Thyroid gland (tissue), 4 donors: Measurements from ENCODE around the gene IL12B. TPM values are rescaled to one million over a fixed set of nuclear protein-coding genes. Genes with fewer than 3 reads are reported as not detected.
"Not testable (repeated sequence)": the region's sequence is repeated elsewhere in the genome, so short reads cannot be mapped to it uniquely, and the experiment has no call there.

Experiments used
- DNase-seq, 2 donors: peaks; one replicate each; pipeline ENCODE4 v3.0.0-alpha.2; 2019
- H3K27ac ChIP-seq, 3 donors: fragments of 200-600 bp; sonication (generic); 1 replicate in 2 of 3; 2 replicates in 1 of 3; pipeline ENCODE4 v1.5.1; 2016 to 2019; ENCODE audit warnings: mild to moderate bottlenecking in 1 of 3, moderate library complexity in 1 of 3
- H3K27me3 ChIP-seq: fragments of 200-600 bp; sonication (generic); one replicate; pipeline ENCODE4 v1.5.1; 2019
- H3K36me3 ChIP-seq, 2 donors: fragments of 200-600 bp; sonication (generic); one replicate each; pipeline ENCODE4 v1.5.1; 2016 to 2019
- H3K4me1 ChIP-seq, 2 donors: fragments of 200-600 bp; sonication (generic); one replicate each; pipeline ENCODE4 v1.5.1; 2017 to 2019
- H3K4me3 ChIP-seq, 3 donors: fragments of 200-600 bp; sonication (generic); replicated peaks in 1 of 3; 1 replicate in 2 of 3; 2 replicates in 1 of 3; pipeline ENCODE4 v1.5.1; 2016; ENCODE audit warnings: mild to moderate bottlenecking in 1 of 3
- H3K9me3 ChIP-seq: fragments of 200-600 bp; sonication (generic); one replicate; pipeline ENCODE4 v1.5.1; 2017
- POLR2A ChIP-seq, 2 donors: fragments of 450-650 bp; IDR thresholded peaks; one replicate each; pipeline ENCODE4 v1.6.1; 2017; ENCODE audit warnings: antibody characterized with exemption in 2 of 2, mild to moderate bottlenecking in 2 of 2, moderate library complexity in 1 of 2
- WGBS, 2 donors: methylation state at CpG; one replicate each; pipeline ENCODE4 v1.1.5; 2017; 5-methylcytosine and 5-hydroxymethylcytosine counted together
- intact Hi-C: fragments of 100-400 bp; cut with DNase I; formaldehyde crosslinking; loops from one replicate; pipeline ENCODE4 v1.15.1; 2023
- total RNA-seq, 4 donors: library from RNA; depleted of rRNA; stranded (reverse); fragments of >200 nt; gene quantifications; one replicate each; pipeline ENCODE4 v1.2.3, GENCODE V29; 2016
- TF ChIP-seq, protein P1 (sequence below), 6 experiments: fragments of 200-600 bp in 3 of 6; fragments of 450-650 bp in 3 of 6; sonication (generic) in 3 of 6; IDR thresholded peaks; one replicate each; pipeline ENCODE4 v1.5.1; 2016 to 2019; ENCODE audit warnings: antibody characterized with exemption in 6 of 6, mild to moderate bottlenecking in 2 of 6, inconsistent platforms in 1 of 6, moderate library complexity in 1 of 6

Gene IL12B
- total RNA-seq, 4 donors from 2014 or later = not detected

DNA sequence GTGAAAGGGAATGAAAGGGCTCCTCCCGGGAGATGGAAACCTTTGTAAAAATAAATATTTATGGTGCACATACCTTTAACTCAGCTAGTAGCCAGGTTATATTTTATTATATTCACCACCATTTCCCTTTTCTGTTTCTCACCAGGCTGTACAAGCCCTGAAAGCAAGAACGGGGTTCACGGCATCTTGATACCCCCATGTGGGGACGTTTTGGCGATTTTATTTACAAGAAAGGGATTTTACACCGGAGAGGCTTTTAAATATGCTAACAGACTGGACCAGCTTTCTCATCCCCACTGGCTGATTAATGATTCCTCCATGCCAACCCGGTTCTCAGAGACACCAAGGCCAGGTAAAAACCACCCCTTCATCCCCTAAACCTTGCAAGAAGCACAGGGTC is 19.2 kb downstream of the IL12B start:
- intact Hi-C loops = no loop called here
- no peak for DNase-seq
- H3K27me3 ChIP-seq = no peaks in the 10 kb centered on the region
- no peaks in the 10 kb centered on the region for H3K9me3 ChIP-seq
- TF ChIP-seq, protein P1, sequence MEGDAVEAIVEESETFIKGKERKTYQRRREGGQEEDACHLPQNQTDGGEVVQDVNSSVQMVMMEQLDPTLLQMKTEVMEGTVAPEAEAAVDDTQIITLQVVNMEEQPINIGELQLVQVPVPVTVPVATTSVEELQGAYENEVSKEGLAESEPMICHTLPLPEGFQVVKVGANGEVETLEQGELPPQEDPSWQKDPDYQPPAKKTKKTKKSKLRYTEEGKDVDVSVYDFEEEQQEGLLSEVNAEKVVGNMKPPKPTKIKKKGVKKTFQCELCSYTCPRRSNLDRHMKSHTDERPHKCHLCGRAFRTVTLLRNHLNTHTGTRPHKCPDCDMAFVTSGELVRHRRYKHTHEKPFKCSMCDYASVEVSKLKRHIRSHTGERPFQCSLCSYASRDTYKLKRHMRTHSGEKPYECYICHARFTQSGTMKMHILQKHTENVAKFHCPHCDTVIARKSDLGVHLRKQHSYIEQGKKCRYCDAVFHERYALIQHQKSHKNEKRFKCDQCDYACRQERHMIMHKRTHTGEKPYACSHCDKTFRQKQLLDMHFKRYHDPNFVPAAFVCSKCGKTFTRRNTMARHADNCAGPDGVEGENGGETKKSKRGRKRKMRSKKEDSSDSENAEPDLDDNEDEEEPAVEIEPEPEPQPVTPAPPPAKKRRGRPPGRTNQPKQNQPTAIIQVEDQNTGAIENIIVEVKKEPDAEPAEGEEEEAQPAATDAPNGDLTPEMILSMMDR (IDR thresholded peaks at IDR 0.05) = no peak
- TF ChIP-seq POLR2A (IDR thresholded peaks at IDR 0.05) = no peak
- H3K4me1 ChIP-seq = no peaks in the 10 kb centered on the region
- no peak overlapping the region for H3K27ac ChIP-seq
- H3K36me3 ChIP-seq = no peaks in the 10 kb centered on the region
- no peak overlapping the region for H3K4me3 ChIP-seq
- 62 to 65% methylated on average over 7 of the region's 7 CpGs for WGBS, 2 donors

DNA sequence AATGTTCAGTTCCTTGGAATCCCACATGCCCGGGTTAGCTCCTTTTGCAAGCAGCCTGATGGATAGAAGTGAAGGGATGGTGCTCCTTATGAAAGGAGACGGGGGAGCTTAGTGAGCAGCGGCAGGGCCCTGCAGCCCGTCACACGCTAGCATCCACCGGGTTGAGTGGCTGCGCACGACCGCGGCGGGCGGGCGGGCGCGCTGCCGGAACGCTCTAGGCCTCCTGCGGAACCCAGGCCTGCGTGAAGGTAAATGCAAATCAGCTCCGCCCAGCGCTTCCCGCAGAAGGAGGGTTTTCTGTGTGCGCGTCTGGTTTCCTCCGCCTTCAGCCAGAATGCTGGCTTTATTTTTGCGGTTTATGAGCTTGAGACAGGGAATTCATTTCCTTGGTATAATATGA is 19.8 kb downstream of the IL12B start:
- DNase-seq = peak; percentile 39 to 40
- intact Hi-C loops = no loop called here

DNA sequence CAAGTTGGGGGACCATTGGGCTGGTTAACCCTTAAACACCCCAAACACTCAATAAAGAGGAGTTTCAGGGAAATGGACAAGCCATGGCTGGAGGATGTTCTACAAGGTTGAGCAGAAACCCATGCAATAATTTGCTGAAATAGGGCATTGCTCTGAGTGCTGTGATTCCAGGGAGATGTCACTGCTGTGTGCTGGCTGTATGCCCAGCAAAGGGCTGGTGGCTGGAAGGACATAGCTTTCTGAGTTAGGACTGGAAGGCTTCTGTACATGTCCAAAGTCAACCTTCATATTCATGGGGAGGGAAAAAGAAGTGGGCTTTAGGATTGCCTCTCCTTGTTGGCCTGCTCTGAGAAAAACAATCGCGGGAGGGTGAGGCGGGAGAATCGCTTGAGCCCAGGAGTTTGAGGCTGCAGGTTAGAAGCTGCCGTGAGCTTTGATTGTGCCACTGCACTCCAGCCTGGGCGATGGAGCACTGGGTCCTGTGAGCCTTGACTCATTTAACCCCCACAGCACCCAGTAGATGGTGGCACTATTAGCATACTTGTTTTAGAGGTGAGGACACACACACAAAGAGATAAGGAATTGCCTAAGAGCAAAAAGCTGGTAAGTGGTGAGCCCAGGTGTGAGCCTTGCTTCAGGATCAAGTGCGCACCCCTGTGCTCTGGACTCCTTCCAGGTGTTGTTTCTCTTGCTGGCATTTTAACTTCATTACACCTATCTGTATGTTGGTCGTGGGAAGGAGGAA is 20.4 kb downstream of the IL12B start:
- 65 to 66% methylated on average over 8 of the region's 8 CpGs for WGBS, 2 donors
- Histone ChIP-seq H3K27ac (no peak overlapping the region), H3K4me1 (no peaks in the 10 kb centered on the region), H3K36me3 (no peaks in the 10 kb centered on the region), H3K27me3 (no peaks in the 10 kb centered on the region), H3K9me3 (no peaks in the 10 kb centered on the region), H3K4me3 (no peak overlapping the region)
- intact Hi-C loops = no loop called here
- peak; percentile 5 to 16 for DNase-seq
- TF ChIP-seq POLR2A (IDR thresholded peaks at IDR 0.05) = no peak
- TF ChIP-seq, protein P1 (IDR thresholded peaks at IDR 0.05) = no peak

More for the DNA sequence above, 19.8 kb downstream of the IL12B start:
- H3K27me3 ChIP-seq = no peaks in the 10 kb centered on the region
- TF ChIP-seq, protein P1 (IDR thresholded peaks at IDR 0.05) = no peak
- TF ChIP-seq POLR2A (IDR thresholded peaks at IDR 0.05) = no peak
- H3K4me1 ChIP-seq = no peaks in the 10 kb centered on the region
- no peaks in the 10 kb centered on the region for H3K9me3 ChIP-seq
- no peak overlapping the region for H3K27ac ChIP-seq
- no peak overlapping the region for H3K4me3 ChIP-seq
- H3K36me3 ChIP-seq = no peaks in the 10 kb centered on the region
- 8 to 14% methylated on average over 10 to 19 of the region's 26 CpGs for WGBS, 2 donors

DNA sequence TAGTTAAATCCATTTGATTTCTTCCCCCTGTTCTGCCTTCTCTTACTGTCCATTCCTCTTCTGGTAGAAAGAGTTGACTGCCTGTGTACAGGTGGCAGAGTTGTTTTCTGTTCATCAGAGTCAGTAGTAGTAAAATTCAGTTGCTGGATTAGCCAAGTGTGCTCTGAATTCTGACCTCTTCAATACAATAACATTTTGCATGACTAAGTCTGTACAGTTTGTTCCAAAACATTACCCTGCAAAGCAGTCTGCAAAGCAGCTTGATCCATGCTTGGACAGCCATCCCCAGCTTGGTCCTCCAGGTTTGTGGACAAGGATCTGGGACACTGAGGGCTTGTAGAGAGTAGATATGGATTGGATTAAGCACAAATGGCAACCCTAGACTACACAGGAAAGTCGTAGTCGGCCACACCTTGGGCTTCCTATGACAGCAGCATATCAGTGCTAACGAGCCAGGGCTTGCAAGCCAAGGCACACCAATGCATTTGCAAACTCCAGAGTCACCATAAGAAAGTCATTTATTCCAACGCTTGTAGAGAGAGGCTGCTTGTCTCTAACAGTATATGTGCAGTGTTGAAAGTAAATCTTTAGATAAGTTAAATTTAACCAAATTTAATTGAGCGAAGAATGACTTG is 25.2 kb downstream of the IL12B start:
- H3K4me3 ChIP-seq = no peak overlapping the region
- 91 to 94% methylated on average over 5 of the region's 5 CpGs for WGBS, 2 donors
- no peak overlapping the region for H3K27ac ChIP-seq
- no peaks in the 10 kb centered on the region for H3K27me3 ChIP-seq
- H3K36me3 ChIP-seq = no peaks in the 10 kb centered on the region
- intact Hi-C loops = no loop called here
- TF ChIP-seq, protein P1 (IDR thresholded peaks at IDR 0.05) = no peak
- TF ChIP-seq POLR2A (IDR thresholded peaks at IDR 0.05) = no peak
- DNase-seq = peak in 1 of 2 donors; percentile 15
- no peaks in the 10 kb centered on the region for H3K9me3 ChIP-seq
- H3K4me1 ChIP-seq = no peaks in the 10 kb centered on the region

DNA sequence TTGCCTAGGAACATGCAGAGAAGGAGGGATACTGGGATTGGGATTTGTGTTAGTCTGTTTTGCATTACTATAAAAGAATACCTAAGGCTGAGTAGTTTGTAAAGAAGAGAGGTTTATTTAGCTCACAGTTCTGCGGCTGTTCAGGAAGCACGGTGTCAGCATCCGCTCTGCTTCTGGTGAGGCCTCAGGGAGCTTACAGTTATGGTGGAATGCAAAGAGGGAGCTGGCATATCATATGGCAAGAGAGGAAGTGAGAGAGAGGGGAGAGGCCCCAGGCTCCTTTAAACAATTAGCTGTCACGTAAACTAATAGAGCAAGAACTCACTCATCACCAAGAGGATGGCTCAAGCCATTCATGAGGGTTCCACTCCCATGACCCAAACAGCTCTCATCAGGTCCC is 27.0 kb downstream of the IL12B start:
- Histone ChIP-seq H3K27ac (no peak overlapping the region), H3K4me3 (no peak overlapping the region), H3K36me3 (no peaks in the 10 kb centered on the region), H3K9me3 (no peaks in the 10 kb centered on the region), H3K27me3 (no peaks in the 10 kb centered on the region), H3K4me1 (no peaks in the 10 kb centered on the region)
- 95% methylated on average over 4 of the region's 4 CpGs for WGBS, 2 donors
- TF ChIP-seq, protein P1 (IDR thresholded peaks at IDR 0.05) = no peak
- TF ChIP-seq POLR2A (IDR thresholded peaks at IDR 0.05) = no peak
- intact Hi-C loops = no loop called here
- DNase-seq = no peak

DNA sequence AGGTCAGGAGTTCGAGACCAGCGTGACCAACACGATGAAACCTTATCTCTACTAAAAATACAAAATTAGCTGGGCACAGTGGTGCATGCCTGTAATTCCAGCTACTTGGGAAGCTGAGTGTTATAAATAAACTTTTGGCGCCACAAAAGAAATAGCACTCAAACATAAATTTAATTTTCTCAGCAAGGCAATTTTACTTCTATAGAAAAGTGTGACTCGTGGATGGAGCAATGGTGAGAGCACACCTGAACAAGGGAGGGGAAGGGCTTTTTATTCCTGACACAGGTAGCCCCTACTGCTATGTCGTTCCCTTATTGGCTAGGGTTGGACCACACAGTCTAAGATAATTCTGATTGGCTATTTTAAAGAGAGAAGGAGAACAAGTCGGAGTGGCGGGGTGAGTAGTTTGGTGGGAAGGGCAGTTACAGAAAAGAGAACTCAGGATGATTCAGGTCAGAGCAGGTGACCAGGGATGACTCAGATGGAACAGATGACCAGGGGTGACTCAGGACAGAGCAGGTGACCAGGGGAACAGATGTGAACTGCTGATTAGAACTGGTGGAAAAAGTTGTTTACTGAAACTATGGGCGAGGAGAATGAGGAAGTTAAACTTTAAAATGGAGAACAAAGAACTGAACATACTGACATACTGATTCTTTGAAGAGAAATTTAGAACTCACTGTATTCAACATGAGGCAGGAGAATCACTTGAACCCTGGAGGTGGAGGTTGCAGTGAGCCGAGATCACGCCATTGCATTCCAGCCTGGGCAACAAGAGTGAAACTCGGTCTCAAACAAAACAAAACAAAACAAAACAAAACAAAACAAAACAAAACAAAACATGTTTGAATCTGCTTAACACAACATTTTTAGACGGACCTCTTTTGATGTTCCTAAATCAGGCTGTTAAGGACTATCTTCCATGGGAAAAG is 28.1 kb downstream of the IL12B start:
- H3K36me3 ChIP-seq, DNase-seq, H3K27ac ChIP-seq, H3K4me3 ChIP-seq, H3K27me3 ChIP-seq, H3K9me3 ChIP-seq, H3K4me1 ChIP-seq, intact Hi-C loops: not testable (repeated sequence)
- WGBS, 2 donors = 88 to 89% methylated on average over 13 of the region's 13 CpGs
